ENCODE results near the gene EXD1. TPM values are rescaled to one million over a fixed set of nuclear protein-coding genes. Genes with fewer than 3 reads are reported as not detected.

Gene EXD1
- not detected for total RNA-seq

GRCh38 chr15:41230650-41231421 is at the start of gene EXD1, which contains the start of gene CHP1:
EXD1 (minus strand) TSS chr15:41230757; CDS start chr15:41226575, 4,182 bp downstream.
CHP1 (plus strand) TSS chr15:41231268; CDS start chr15:41231383, 115 bp downstream.

Other genes starting within 250 kb of the EXD1 start
- 38.5 TPM for gene INO80, start 114.5 kb downstream of the EXD1 start, total RNA-seq
- 61.0 TPM for gene CHP1, start 511 bp upstream of the EXD1 start, total RNA-seq
- 6.4 TPM for gene OIP5, start 101.8 kb upstream of the EXD1 start, total RNA-seq
- gene NUSAP1, start 102.1 kb upstream of the EXD1 start, total RNA-seq: 89.6 TPM
- 17.3 TPM for gene NDUFAF1, start 171.7 kb upstream of the EXD1 start, total RNA-seq
- gene RTF1, start 186.3 kb upstream of the EXD1 start, total RNA-seq: 19.0 TPM

Measured in metanephros (tissue), 1 donor.